Left cardiac atrium (tissue), 4 donors: ENCODE data around the gene TYW1B. TPM values are rescaled to one million over a fixed set of nuclear protein-coding genes. Genes with fewer than 3 reads are reported as not detected.
"Not testable (repeated sequence)": the region's sequence is repeated elsewhere in the genome, so short reads cannot be mapped to it uniquely, and the experiment has no call there.

Source experiments
- ATAC-seq, 2 donors: fragments of 200-7000 bp; cut with Tn5 transposase; one replicate each; pipeline ENCODE4 v1.9.1; 2020; ENCODE audit warnings: mild to moderate bottlenecking in 2 of 2, moderate library complexity in 2 of 2
- DNase-seq: peaks from one replicate; pipeline ENCODE4 v3.0.0-alpha.2; 2020
- intact Hi-C, 2 donors: fragments of 100-400 bp; cut with DNase I; formaldehyde crosslinking; loops; one replicate each; pipeline versions ENCODE4 v1.14.1 to v1.15.1; 2022 to 2023
- total RNA-seq, 2 donors: library from RNA; stranded (reverse); fragmentation: NEBNext Ultra II Directional; extraction: Animal tissue kit (Norgen Biotek cat#: 25700); gene quantifications; one replicate each; pipeline ENCODE4 v1.2.1, GENCODE V29; 2021
- donor health status: DM: no; HTN: yes; CAD: no.
- donor health status: DM: no; HTN: yes; CAD: no; lungs with severe emphysema.
- donor health status: DM: yes; HTN: yes; CAD: no.
- donor health status: Dilated cardiomyopathy.

Gene TYW1B
- total RNA-seq, 2 donors from 2014 or later = 1.4 to 2.8 TPM

GRCh38 chr7:72670850-72671249 lies 157.2 kb downstream of the TYW1B start:
- DNase-seq, ATAC-seq, intact Hi-C loops: not testable (repeated sequence)

DNA sequence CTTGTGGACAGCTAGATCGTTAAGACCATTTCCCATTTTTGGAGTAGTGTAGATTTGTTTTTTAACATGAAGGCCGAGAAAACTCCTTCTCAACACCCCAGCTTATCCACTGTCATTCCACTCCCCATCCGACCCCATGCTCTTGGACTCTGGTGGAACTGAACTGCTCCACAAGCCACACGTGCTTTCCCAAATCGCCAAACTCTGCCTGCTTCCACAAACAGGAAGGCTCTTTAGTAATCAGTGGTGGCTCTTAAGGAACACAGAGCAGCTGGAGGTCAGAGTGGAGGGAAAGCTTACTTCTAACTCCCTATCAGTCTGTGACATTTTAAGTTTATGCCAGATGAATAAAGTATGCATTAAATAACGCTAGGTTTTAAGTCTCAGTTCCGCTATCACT lies 159.6 kb downstream of the TYW1B start:
- intact Hi-C loops, DNase-seq, ATAC-seq: not testable (repeated sequence)

- ATAC-seq, DNase-seq, intact Hi-C loops: not testable (repeated sequence)
These were observed 161.0 kb downstream of the TYW1B start for GRCh38 chr7:72667049-72667448.

GRCh38 chr7:72648574-72648973 lies 179.4 kb downstream of the TYW1B start:
- intact Hi-C loops, ATAC-seq, DNase-seq: not testable (repeated sequence)

DNA sequence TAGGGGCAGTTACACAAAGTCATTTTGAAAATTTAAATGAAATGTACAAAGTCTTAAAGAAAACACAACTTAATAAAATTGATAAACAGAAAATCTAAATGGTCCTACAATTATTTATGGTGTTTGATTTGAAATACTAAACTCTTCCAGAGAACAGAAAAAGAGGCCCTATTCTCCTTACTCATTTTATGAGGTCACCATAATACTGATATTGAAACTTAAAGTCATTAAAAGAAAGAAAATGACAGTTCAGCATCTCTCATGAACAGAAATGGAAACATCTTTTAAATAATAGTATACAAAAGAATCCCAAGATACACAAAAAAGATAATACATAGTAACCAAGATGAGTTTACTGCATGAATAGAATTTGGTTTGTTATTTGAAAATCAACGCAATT lies 184.3 kb downstream of the TYW1B start:
- DNase-seq, ATAC-seq, intact Hi-C loops: not testable (repeated sequence)

DNA sequence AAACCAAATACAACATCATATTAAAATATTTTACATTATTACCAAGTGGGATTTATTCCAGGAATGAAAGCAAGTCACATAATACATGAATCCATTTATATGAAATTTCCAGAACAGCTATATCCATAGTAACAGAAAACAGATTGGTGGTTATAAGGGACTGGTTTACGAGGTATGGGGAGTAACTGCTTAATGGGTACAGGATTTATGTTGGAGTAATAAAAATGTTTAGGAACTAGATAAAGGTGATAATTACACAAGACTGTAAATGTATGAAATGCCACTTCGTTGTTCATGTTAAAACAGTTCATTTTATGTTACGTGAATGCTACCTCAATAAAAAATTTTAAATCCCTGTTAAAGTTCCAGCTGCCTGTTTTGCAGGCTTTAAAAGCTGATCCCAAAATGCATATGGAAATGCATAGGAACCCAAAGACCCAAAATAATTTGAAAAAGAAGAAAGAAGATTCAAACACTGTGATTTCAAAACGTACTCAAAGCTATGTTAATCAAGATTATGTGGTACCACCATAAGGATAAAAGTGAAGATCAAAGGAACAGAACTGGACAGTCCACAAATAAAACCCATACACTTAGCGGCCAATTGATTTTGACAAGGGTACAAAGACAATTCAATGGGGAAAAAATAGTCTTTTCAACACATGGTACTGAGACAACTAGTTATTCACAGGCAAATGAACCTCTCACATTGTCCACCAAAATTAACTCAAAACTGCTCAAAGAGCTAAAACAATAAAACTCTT lies 186.3 kb downstream of the TYW1B start:
- ATAC-seq, intact Hi-C loops, DNase-seq: not testable (repeated sequence)

DNA sequence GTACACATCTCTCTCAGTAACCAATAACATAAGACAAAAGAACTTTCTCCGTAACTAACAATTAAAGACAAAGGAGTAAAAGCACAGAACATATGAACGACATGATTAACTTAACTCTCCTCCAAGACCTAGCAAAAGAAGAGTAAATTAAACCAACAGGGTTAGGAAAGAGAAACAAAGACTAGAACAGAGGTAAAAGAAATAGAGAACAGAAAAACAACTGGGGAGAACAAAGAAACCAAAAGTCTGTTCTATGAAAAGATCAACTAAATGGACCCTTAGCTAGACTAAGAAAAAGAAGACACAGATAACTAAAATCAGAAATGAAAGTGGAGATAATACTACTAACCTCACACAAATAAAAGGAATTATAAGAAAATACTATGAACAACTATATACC lies 187.3 kb downstream of the TYW1B start:
- ATAC-seq, intact Hi-C loops, DNase-seq: not testable (repeated sequence)

DNA sequence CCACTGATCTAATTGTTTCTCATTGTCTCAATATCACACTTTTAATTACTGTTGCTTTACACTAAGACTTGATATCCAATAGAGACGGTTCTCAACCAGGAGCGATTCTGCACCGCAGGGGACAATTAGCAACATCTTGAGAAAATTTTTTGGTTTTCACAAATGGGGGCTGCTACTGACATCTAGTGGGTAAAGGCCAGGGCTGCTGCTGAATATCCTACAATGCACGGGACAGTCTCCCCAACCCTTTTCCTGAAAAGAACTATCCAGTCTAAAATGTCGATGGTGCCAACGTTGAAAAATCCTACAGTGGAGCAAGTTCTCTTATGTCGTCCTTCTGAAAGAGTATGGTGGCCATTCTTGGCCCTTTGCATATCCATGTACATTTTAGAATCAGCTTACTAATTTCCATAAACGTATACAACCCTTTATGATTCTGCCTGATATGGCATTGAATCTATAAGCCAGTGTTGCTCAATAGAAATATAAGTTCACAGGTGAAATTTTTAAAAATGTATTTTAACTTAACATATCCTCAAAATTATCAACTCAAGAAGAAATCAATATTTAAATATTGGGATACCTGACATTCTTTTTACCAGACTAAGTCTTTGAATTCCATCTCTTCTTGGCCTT lies 192.6 kb downstream of the TYW1B start:
- DNase-seq = not testable (repeated sequence)
- intact Hi-C loops = loop anchor here in 1 of 2 donors (10.0 kb wide), 1 partner anchor 881 kb away; no protein-coding TSS in a partner anchor
- peak; percentile 60 to 71 for ATAC-seq

DNA sequence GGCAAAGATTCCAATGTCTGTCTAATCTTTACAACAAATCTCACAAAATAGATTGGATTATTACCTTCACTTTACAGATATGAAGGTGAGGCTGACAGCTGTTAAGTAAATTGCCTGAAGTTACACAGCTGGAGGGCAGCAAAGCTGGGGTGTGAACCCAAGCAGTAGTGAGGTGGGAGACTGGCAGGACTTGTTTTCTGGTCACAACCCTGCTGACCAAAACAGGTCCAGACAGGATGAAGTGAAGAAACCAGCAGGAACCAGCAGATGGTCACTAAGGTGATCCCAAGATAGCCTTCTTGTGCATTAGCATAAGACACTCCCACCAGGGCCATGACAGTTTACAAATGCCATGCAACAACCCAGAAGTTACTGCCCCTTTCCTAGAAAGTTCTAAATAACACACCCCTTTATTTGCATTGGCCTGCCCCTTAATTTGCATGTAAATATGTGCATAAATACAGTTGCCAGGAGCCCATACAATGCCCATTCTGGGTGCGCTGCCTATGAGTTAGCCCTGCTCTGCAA lies 195.2 kb downstream of the TYW1B start:
- intact Hi-C loops = loop anchor here in 1 of 2 donors (10.0 kb wide), 1 partner anchor 878 kb away; no protein-coding TSS in a partner anchor
- ATAC-seq, DNase-seq: not testable (repeated sequence)

GRCh38 chr7:72628375-72628774 lies 199.6 kb downstream of the TYW1B start:
- DNase-seq, ATAC-seq, intact Hi-C loops: not testable (repeated sequence)

- DNase-seq, intact Hi-C loops, ATAC-seq: not testable (repeated sequence)
These were observed 201.5 kb downstream of the TYW1B start for GRCh38 chr7:72626428-72627011.

- ATAC-seq = peak; percentile 89 to 95
- intact Hi-C loops, DNase-seq: not testable (repeated sequence)
These were observed 202.1 kb downstream of the TYW1B start for GRCh38 chr7:72625721-72626423.

DNA sequence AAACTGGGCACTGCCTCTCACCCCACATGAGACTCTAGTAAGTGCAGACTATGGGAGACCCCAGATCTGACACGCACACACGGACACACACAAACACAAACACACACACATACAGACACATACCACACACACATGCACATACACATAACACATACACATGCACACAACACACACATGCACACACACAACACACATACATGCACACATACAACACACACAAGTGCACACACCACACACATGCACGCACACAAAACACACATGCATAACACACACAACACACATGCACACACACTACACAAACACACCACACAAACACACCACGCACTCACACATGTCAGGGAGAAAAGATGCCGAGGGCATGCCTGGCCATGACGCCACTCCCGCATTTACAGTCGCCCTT lies 205.5 kb downstream of the TYW1B start:
- ATAC-seq (no peak), DNase-seq (no peak)
- intact Hi-C loops = no loop called here

DNA sequence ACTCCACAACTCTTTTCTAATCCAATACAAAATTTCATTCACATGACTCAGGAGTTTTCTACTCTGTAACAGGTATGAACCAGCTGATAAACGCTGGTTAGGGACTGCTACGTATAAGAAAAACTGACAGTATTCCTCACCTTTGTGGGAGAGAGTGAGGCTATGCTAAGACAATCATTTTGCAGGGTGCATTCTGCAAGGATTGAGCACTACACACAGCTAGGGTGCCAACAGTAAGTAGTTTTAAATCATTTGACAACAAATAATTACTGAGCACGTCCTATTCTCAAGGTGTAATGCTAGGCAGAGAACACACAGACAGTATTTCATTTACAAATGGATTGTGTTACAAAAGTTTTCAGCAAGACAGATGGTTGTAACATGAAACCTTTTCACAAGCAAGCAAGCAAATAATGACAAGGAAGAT lies 206.2 kb downstream of the TYW1B start:
- ATAC-seq, intact Hi-C loops, DNase-seq: not testable (repeated sequence)

DNA sequence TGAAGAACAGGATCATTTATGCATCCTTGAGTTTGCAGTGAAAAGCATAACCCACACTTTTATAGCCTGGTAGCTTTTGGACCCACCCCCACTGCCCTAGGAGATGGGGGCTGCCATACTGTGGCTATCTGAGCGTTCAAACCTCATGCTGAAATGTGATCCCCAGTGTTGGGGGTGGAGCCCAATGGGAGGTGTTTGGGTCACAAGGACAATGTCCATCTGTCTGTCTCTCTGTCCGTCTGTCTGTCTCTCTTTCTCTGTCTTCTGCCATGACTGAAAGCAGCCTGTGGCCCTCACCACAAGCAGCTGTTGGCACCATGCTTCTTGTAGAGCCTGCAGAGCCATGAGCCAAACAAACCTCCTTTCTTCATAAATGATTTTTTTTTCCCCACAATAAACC lies 207.1 kb downstream of the TYW1B start:
- ATAC-seq, DNase-seq, intact Hi-C loops: not testable (repeated sequence)

- intact Hi-C loops, DNase-seq: not testable (repeated sequence)
- peak in 1 of 2 donors; percentile 75 for ATAC-seq
These were observed 209.4 kb downstream of the TYW1B start for GRCh38 chr7:72618435-72619180.

DNA sequence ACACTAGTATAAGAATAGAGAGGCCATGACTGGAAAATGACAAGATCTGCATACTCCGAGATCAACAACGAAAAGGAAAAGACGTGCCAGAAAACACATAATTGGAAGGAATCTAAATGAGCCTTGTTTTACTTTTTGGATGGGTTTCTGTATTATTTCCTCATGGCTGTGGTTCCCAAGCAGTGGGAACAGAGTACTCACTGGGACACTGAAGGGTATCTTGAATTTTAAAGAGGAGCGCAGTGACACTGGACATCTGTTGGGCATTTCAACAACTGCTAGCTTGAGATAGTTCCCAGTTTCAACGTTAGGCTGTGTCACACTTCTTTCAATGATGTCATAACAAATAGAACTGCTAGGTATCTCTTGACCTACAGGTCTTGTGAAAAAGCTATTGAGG lies 218.2 kb downstream of the TYW1B start:
- DNase-seq, intact Hi-C loops, ATAC-seq: not testable (repeated sequence)

DNA sequence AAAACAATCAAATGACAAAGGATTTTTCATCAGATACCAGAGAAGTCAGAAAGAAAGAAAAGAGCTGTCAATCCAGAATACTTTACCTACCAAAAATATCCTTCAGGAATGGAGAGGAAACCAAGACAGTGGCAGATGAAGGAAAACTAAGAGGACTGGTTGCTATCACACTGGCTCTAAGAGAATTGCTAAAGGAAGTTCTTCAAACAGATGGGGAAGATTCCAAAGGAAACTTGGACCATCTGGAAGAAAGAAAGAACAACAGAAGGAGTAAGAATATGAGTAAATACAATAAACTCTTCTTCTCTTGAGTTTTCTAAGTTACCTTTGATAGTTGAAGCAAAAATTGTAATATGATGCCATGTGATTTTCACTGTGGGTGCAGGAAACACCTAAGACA lies 220.0 kb downstream of the TYW1B start:
- intact Hi-C loops, ATAC-seq, DNase-seq: not testable (repeated sequence)
